ENCODE data around the gene CELSR2. TPM values are rescaled to one million over a fixed set of nuclear protein-coding genes. Genes with fewer than 3 reads are reported as not detected.

CELSR2 gene, protein sequence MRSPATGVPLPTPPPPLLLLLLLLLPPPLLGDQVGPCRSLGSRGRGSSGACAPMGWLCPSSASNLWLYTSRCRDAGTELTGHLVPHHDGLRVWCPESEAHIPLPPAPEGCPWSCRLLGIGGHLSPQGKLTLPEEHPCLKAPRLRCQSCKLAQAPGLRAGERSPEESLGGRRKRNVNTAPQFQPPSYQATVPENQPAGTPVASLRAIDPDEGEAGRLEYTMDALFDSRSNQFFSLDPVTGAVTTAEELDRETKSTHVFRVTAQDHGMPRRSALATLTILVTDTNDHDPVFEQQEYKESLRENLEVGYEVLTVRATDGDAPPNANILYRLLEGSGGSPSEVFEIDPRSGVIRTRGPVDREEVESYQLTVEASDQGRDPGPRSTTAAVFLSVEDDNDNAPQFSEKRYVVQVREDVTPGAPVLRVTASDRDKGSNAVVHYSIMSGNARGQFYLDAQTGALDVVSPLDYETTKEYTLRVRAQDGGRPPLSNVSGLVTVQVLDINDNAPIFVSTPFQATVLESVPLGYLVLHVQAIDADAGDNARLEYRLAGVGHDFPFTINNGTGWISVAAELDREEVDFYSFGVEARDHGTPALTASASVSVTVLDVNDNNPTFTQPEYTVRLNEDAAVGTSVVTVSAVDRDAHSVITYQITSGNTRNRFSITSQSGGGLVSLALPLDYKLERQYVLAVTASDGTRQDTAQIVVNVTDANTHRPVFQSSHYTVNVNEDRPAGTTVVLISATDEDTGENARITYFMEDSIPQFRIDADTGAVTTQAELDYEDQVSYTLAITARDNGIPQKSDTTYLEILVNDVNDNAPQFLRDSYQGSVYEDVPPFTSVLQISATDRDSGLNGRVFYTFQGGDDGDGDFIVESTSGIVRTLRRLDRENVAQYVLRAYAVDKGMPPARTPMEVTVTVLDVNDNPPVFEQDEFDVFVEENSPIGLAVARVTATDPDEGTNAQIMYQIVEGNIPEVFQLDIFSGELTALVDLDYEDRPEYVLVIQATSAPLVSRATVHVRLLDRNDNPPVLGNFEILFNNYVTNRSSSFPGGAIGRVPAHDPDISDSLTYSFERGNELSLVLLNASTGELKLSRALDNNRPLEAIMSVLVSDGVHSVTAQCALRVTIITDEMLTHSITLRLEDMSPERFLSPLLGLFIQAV (N-terminal part only)
- polyA plus RNA-seq (7.3 to 13.7 TPM (median 12.6 TPM) in 3 replicates), polyA minus RNA-seq (36.2 to 84.0 TPM (median 51.3 TPM) in 3 replicates)
- polyA plus RNA-seq (2011; ENCODE audit: low read depth) = 7.8 TPM
- polyA plus RNA-seq (2011; cell fraction: cytosol; rRNA removed) = 3.3 and 4.0 TPM in 2 replicates
- 55.9 and 57.6 TPM in 2 replicates for polyA plus RNA-seq (2011; cell fraction: nucleus; rRNA removed)
- 17.8 and 35.2 TPM in 2 replicates for polyA plus RNA-seq (2012; ENCODE audit: low replicate concordance)
- polyA minus RNA-seq (2011; cell fraction: cytosol; rRNA and poly(A)+ RNA removed) = 15.9 TPM
- polyA minus RNA-seq (2011; cell fraction: nucleus; rRNA and poly(A)+ RNA removed) = 108 and 110 TPM in 2 replicates

DNA sequence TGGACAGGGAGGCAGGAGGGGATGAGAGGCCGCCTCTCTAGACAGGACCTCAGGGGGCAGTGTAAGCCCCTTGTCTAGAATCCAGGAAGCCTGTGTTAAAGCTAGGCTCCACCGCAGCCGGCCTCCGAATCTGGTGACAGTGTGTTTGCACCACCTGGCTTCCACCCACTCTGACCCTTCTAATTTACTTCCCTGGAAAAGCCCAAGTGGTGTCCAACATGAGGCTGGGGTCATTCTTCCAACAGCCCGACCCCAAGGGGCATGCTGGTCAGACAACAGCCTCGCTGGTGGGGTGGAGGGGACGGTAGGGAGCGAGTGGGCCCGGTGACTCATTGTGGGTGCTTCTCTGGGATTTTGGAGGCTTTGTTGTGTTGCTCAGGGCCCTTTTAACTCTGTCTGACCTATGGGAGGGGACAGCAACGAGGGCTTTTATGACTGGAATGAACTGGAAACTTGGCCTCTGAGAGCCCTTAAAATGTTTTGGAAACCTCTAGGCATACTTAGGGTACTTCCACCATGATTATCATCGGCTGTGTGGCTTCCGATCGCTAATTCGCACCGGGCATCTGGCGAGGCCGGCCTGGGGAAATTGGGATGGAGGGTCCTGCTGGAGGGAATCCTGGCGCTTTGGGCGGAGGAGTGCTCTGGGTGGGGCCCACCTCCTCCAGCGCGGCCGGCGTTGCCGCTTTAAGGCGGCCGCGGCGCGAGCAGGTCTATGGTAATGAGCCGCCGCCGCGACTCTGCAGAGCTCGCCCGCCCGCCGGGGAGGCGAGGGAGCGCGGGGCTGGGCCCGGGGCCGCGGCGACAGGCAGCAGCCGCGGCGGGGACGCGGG is at the start of gene CELSR2:
CELSR2 (plus strand) TSS at position 743 of the 833 bp plus-strand sequence. CDS start 541 bp downstream, outside the sequence.
- Histone ChIP-seq H3K4me3 (ENCODE audit: control insufficient read depth in 2 of 3, extremely low read depth in 1 of 3, insufficient read depth in 2 of 3, low read depth in 1 of 3, low read length in 3 of 3) (peak within 1 kb of the TSS; percentile 31 to 61 (median 47)), H3K4me1 (ENCODE audit: control insufficient read depth, extremely low read depth, insufficient read depth, low read length) (peaks cover 19% of the 10 kb centered on the region), H3K79me2 (ENCODE audit: control insufficient read depth, insufficient read depth, low read length) (peaks cover 22% of the 10 kb centered on the region), H3K27ac (ENCODE audit: control insufficient read depth, insufficient read depth, low read length) (no peak within 1 kb of the TSS), H3K36me3 (ENCODE audit: control insufficient read depth in 2 of 2, extremely low read depth in 1 of 2, insufficient read depth in 2 of 2, low read length in 2 of 2) (peaks cover 4 to 12% of the 10 kb centered on the region in 2 experiments), H3K9me3 (ENCODE audit: control insufficient read depth, low read depth, low read length) (no peaks in the 10 kb centered on the region), H3K4me2 (ENCODE audit: control insufficient read depth, extremely low read depth, insufficient read depth, low read depth, low read length) (peak within 1 kb of the TSS; percentile 78), H2AFZ (ENCODE audit: control insufficient read depth, low read length) (no peak within 1 kb of the TSS), H3K27me3 (ENCODE audit: control insufficient read depth, extremely low read depth, insufficient read depth, low read length) (no peaks in the 10 kb centered on the region), H4K20me1 (ENCODE audit: control insufficient read depth, extremely low read depth, insufficient read depth, low read length) (no peaks in the 10 kb centered on the region), H3K9me1 (ENCODE audit: control insufficient read depth, extremely low read depth, insufficient read depth, low read length) (no peaks in the 10 kb centered on the region), H3K9ac (ENCODE audit: control insufficient read depth, extremely low read depth, insufficient read depth, low read length) (peak within 1 kb of the TSS; percentile 39)
- FAIRE-seq (no peak), DNase-seq (ENCODE audit: low read depth, low spot score) (no peak)
- dilution Hi-C loops (cut with MboI; ENCODE audit: extremely low pct_ligation_motif_present, low sequenced_read_pairs) = no loop called here
- TF ChIP-seq EZH2 (IDR thresholded peaks at IDR 0.05; ENCODE audit: low read length) = no peak
- TF ChIP-seq, protein P1, sequence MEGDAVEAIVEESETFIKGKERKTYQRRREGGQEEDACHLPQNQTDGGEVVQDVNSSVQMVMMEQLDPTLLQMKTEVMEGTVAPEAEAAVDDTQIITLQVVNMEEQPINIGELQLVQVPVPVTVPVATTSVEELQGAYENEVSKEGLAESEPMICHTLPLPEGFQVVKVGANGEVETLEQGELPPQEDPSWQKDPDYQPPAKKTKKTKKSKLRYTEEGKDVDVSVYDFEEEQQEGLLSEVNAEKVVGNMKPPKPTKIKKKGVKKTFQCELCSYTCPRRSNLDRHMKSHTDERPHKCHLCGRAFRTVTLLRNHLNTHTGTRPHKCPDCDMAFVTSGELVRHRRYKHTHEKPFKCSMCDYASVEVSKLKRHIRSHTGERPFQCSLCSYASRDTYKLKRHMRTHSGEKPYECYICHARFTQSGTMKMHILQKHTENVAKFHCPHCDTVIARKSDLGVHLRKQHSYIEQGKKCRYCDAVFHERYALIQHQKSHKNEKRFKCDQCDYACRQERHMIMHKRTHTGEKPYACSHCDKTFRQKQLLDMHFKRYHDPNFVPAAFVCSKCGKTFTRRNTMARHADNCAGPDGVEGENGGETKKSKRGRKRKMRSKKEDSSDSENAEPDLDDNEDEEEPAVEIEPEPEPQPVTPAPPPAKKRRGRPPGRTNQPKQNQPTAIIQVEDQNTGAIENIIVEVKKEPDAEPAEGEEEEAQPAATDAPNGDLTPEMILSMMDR (optimal IDR thresholded peaks at IDR 0.05 in 1 of 3, IDR thresholded peaks at IDR 0.05 in 1 of 3, conservative IDR thresholded peaks at IDR 0.05 in 1 of 3; ENCODE audit: extremely low read depth in 1 of 3, insufficient read depth in 2 of 3, low read length in 3 of 3) = no peak

DNA sequence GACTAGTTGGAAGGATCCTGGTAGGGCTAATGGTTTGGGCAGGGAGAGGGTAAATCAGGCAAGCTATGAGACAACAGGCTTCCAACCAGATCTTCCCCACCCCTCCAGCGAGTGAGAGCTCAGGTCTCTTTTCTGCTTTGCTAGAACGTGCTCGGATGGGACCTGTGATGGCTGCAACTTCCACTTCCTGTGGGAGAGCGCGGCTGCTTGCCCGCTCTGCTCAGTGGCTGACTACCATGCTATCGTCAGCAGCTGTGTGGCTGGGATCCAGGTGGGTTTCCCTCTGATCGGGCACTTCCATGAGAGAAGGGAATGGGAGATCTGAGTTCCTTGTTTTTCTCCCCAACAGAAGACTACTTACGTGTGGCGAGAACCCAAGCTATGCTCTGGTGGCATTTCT is 49.6 kb upstream of the CELSR2 start:
- H3K79me2 ChIP-seq (ENCODE audit: control insufficient read depth, insufficient read depth, low read length) = no peaks in the 10 kb centered on the region
- H3K9ac ChIP-seq (ENCODE audit: control insufficient read depth, extremely low read depth, insufficient read depth, low read length) = no peak overlapping the region
- no peak for DNase-seq (ENCODE audit: low read depth, low spot score)
- dilution Hi-C loops (cut with MboI; ENCODE audit: extremely low pct_ligation_motif_present, low sequenced_read_pairs) = no loop called here
- H3K36me3 ChIP-seq (ENCODE audit: control insufficient read depth in 2 of 2, extremely low read depth in 1 of 2, insufficient read depth in 2 of 2, low read length in 2 of 2) = no peaks in the 10 kb centered on the region
- no peak overlapping the region for H3K4me3 ChIP-seq (ENCODE audit: control insufficient read depth in 2 of 3, extremely low read depth in 1 of 3, insufficient read depth in 2 of 3, low read depth in 1 of 3, low read length in 3 of 3)
- no peak overlapping the region for H2AFZ ChIP-seq (ENCODE audit: control insufficient read depth, low read length)
- no peaks in the 10 kb centered on the region for H3K27me3 ChIP-seq (ENCODE audit: control insufficient read depth, extremely low read depth, insufficient read depth, low read length)
- H3K4me1 ChIP-seq (ENCODE audit: control insufficient read depth, extremely low read depth, insufficient read depth, low read length) = peaks cover 24% of the 10 kb centered on the region
- no peaks in the 10 kb centered on the region for H3K9me1 ChIP-seq (ENCODE audit: control insufficient read depth, extremely low read depth, insufficient read depth, low read length)
- H4K20me1 ChIP-seq (ENCODE audit: control insufficient read depth, extremely low read depth, insufficient read depth, low read length) = no peaks in the 10 kb centered on the region
- no peak for FAIRE-seq
- H3K4me2 ChIP-seq (ENCODE audit: control insufficient read depth, extremely low read depth, insufficient read depth, low read depth, low read length) = no peak overlapping the region
- H3K9me3 ChIP-seq (ENCODE audit: control insufficient read depth, low read depth, low read length) = no peaks in the 10 kb centered on the region
- no peak overlapping the region for H3K27ac ChIP-seq (ENCODE audit: control insufficient read depth, insufficient read depth, low read length)
- TF ChIP-seq EZH2 (IDR thresholded peaks at IDR 0.05; ENCODE audit: low read length) = no peak
- TF ChIP-seq, protein P1 (optimal IDR thresholded peaks at IDR 0.05 in 1 of 3, IDR thresholded peaks at IDR 0.05 in 1 of 3, conservative IDR thresholded peaks at IDR 0.05 in 1 of 3; ENCODE audit: extremely low read depth in 1 of 3, insufficient read depth in 2 of 3, low read length in 3 of 3) = no peak

All from keratinocyte (primary cell).